Glomerular visceral epithelial cell (primary cell): ENCODE measurements around the gene RPGRIP1.
"Not testable (repeated sequence)": the region's sequence is repeated elsewhere in the genome, so short reads cannot be mapped to it uniquely, and the experiment has no call there.

Experiments
- DNase-seq: peaks from one replicate; pipeline ENCODE4 v3.0.0-alpha.2; 2016; ENCODE audit errors: extremely low spot score

Gene RPGRIP1

DNA sequence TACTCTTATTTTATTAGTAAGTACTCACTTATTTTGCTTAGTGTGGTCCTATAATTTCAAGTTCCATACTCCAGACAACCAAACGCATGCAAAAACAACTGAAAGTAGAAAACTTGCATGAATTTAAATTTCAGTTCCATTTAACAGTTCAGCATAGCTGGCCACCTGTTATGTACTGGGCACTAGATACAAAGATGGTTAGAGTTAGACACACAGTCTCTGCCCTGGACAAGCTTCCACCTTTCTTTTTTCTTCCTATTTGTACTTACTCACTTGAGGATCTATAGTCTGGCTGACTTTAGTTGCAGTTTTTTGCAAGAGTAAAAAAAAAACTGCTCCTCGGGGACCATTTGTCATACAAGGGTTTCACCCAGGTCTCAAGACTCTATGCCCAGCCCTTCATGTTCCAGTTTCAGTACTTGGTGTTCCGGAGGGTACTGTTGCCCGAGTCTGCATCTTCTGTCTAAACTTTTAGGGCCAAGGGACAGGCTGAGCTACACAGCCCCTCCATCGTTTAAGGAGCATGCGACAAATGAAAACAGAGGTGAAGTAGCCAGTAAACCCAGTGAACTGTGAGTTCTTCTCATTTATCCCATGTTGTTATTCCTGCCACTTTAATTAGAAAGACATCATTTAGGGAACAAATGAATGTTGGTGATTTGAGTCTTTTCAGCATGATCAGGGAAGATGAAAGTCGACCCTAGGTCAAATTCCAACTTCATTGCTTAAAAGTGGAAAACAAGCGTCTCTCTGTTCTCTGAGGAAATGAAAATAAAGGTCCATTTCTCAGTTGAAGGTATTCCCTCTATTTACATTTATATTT, 22.3 kb downstream of the RPGRIP1 start:
- DNase-seq = no peak

DNA sequence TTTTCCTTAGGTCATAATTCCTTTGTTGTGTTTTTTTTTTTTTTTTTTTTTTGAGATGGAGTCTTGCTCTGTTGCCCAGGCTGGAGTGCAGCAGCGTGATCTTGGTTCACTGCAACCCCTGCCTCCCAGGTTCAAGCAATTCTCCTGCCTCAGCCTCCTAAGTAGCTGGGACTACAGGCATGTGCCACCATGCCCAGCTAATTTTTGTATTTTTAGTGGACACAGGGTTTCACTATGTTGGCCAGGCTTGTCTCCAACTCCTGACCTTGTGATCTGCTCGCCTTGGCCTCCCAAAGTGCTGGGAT, 22.9 kb downstream of the RPGRIP1 start:
- DNase-seq = not testable (repeated sequence)

DNA sequence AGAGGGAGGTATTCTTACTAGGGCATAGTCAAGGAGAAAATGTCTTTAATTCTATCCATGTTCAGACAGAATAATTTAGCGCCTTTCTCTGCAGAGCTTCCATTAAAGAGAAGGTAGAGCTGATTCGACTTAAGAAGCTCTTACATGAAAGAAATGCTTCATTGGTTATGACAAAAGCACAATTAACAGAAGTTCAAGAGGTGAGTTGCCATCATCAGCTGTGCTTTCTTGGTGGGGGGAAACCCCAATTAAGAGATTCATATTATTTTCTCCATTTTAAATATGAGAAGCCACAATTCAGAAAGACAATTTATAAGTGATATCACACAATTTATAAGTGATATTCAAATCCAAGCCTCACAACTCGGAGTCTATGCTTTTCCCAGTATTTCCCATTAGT, 27.8 kb downstream of the RPGRIP1 start:
- no peak for DNase-seq

DNA sequence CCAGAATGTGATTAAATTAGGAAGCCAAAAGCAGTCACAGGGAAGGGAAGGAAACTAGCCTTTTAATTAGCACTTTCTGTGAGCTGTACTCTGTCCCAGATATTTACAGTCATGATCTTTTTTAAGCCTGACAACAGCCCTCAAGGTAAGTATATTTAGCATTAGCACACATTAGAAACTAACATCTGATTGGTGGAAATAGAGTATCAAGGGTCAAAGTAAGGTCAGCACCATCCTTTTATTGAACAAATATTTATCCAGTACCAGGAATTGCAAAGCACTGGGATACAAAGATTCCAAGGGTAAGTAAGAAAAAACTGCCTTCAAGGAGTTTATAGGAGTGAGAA, 28.2 kb downstream of the RPGRIP1 start:
- DNase-seq = no peak

DNA sequence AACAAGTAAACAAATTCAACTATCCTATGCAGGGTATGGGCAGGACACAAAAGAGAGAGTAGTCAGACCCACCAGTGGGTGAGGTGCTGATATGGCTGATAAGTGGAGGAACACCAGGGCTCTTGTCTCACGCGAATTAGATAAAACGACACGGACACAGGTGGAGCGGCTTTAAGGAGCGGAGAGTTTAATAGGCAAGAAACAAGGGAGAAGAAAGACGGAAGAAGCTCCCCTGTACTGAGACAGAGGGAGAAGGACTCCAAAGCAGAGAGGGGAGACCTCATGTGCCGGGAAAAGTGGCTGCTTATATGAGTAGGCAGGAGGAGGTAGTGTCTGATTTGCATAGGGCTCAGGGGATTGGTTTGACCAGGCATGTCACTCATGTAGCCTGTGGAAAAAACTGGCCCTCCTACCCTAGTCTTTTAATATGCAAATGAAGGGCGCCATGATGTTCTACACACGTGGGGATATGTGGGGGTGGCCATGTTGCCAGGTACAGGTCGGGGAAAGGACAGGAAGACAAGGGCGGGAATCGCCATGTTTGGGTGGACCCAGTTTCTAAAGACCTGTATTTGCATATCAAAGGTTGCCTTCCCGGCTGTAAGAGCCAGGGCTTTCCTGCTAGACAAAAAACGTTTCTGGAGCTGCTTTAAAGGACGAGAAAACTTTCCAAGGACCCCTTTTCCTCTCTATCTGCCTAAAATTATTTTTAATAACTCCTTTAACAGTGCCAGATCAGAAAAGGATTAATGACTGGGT, 28.8 kb downstream of the RPGRIP1 start:
- peak; percentile 63 for DNase-seq

DNA sequence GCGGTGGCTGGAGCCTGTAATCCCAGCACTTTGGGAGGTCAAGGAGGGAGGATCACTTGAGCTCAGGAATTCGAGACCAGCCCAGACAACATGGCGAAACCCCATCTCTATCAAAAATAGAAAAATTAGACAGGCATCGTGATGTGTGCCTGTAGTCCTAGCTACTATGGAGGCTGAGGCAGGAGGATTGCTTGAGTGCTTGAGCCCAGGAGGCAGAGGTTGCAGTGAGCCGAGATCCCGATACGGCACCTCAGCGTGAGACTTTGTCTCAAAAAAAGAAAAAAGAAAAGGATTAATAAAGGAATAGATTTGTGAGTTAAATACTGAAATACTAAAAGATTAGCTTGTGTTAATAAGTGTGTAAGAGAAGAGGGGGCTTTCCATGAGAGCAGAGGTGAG, 29.4 kb downstream of the RPGRIP1 start:
- DNase-seq = no peak

DNA sequence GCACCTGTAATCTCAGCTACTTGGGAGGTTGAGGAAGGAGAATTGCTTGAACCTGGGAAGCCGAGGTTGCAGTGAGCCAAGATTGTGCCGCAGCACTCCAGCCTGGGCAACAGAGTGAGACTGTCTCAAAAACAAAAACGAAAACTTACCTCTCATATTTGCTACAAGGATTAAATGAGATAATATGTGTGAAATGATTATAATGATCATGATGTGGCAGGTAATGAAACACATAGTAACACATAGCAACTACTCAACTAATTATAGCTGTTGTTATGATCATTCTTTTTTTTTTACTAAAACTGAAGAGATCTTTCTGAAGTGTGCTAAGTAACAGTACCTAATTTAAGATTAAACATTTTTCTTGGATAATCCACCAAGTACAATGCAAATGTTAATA, 30.1 kb downstream of the RPGRIP1 start:
- DNase-seq = no peak

DNA sequence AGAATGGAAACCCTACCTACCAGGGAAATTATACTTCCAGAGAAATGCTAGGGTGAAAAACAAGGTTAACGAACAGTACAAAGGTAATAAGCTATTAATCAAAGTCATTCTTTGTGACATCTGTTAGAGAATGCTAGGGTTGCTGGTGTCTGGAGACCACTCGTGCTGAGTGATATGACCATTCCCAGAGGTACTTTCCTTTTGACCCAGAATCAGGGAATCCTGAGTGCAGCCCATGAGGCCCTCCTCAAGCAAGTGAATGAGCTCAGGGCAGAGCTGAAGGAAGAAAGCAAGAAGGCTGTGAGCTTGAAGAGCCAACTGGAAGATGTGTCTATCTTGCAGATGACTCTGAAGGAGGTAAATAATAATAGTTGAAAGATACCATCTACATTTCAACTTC, 31.7 kb downstream of the RPGRIP1 start:
- no peak for DNase-seq

DNA sequence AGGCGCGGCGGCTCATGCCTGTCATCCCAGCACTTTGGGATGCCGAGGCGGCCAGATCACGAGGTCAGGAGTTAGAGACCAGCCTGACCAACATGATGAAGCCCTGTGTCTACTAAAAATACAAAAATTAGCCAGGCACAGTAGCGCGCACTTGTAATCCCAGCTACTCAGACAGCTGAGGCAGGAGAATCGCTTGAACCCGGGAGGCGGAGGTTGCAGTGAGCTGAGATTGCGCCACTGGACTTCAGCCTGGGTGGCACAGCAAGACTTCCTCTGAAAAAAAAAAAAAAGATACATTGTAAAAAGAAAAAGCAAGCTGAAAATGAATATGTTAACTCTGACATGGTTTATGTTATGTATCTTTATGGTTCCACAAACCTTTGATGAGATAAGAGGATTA, 33.6 kb downstream of the RPGRIP1 start:
- DNase-seq = no peak

DNA sequence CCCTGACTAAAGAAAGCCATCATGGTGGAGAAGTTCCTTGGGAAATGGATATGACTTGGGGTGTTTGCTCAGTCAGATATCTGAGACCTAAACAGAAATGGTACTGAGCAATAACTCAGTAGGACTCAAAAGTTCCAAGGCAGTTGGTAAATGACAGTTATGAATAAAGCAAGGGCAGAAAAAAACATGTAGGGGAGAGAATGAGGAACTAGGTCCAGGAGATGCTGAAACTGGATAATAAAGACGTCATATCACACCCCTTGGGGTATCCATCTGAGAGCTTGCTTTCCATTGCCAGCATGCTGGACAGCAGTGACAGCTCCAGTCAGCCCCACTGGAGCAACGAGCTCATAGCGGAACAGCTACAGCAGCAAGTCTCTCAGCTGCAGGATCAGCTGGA, 37.5 kb downstream of the RPGRIP1 start:
- no peak for DNase-seq

DNA sequence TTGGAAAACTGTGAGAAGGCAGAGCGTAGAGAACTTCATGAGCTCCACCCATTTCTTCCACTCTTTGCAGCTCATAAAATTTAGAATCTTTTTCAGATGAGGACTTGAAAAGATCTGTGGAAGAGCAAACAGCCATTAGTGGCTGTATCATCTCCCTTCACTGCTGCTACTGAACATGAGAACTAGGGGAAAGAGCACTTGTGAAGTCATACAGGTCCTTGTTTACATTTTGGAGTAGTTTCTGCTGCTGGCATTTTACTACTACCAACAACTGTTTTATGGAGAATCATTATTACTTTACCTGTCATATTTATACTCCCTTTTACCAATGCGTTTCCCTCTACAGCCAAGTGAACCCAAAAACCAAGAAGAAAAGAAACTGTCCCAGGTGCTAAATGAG, 41.0 kb downstream of the RPGRIP1 start:
- no peak for DNase-seq

DNA sequence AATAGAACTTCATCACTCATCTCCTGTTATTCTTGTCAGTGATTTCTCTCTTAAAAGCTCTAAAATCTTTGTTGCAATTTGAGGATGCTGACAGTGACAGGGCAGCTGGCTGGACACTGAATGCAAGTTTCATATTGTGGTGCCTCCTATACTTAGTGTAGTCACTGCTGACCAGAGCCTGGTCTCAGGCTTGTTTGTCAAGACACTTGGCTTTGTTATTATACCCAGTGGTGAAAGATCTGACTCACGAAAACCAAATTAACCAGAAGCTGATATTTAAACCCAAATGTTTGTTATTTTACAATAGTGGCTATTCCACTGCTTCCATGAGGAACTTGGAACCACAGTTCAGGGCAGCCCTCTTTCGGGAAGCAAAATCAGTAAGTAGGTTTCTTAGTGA, 42.8 kb downstream of the RPGRIP1 start:
- no peak for DNase-seq

DNA sequence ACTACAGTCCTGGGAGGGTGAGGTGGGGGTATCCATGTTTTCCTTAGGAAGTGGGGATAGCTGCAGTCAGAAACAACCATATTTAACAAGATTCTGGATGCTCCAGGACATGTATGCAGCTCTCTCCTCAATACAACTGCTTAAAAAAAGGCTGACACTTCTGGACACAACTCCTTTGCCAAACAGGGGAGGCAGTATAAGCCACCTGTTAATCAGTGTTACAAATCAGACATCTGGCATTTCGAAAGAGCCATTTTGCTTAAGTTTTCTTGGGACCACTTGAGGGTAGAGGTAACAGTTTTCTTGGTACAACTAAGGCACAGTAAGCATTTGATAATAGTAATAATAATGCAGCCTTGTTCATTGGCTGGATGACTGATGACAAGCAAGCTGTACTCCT, 47.1 kb downstream of the RPGRIP1 start:
- no peak for DNase-seq
